Upper lobe of right lung (tissue), 1 donor: Measurements from ENCODE around the gene ACOXL. TPM values are rescaled to one million over a fixed set of nuclear protein-coding genes. Genes with fewer than 3 reads are reported as not detected.

Experiments
- ATAC-seq: fragments of 200-7000 bp; cut with Tn5 transposase; one replicate; pipeline ENCODE4 v1.9.1; 2020; ENCODE audit warnings: mild to moderate bottlenecking, moderate library complexity
- DNase-seq: peaks from one replicate; pipeline ENCODE4 v3.0.0-alpha.2; 2020
- H3K27ac ChIP-seq: fragments of 200-600 bp; one replicate; pipeline ENCODE4 v1.8.0; 2022
- H3K27me3 ChIP-seq: fragments of 200-600 bp; one replicate; pipeline ENCODE4 v1.8.0; 2022; ENCODE audit warnings: mild to moderate bottlenecking
- H3K36me3 ChIP-seq: fragments of 200-600 bp; one replicate; pipeline ENCODE4 v1.8.0; 2022
- H3K4me1 ChIP-seq: fragments of 200-600 bp; one replicate; pipeline ENCODE4 v1.8.0; 2022
- H3K4me3 ChIP-seq: fragments of 200-600 bp; one replicate; pipeline ENCODE4 v1.8.0; 2022; ENCODE audit warnings: mild to moderate bottlenecking
- H3K9me3 ChIP-seq: fragments of 200-600 bp; one replicate; pipeline ENCODE4 v1.8.0; 2022
- CTCF ChIP-seq: fragments of 200-600 bp; IDR thresholded peaks from one replicate; pipeline ENCODE4 v1.8.0; 2022; ENCODE audit warnings: antibody characterized with exemption
- intact Hi-C: fragments of 100-400 bp; cut with DNase I; formaldehyde crosslinking; loops from one replicate; pipeline ENCODE4 v1.11.0; 2022
- total RNA-seq: library from RNA; stranded (reverse); fragmentation: NEBNext Ultra II Directional; extraction: Animal tissue kit (Norgen Biotek cat#: 25700); gene quantifications from one replicate; pipeline ENCODE4 v1.2.1, GENCODE V29; 2021
- donor health status: DM: no; HTN: yes; CAD: no; lungs with severe emphysema.

ACOXL gene
- total RNA-seq, 1 donor from 2014 or later: 47.5 TPM

GRCh38 chr2:111160758-111161157 is 428.4 kb downstream of the ACOXL start:
- peaks cover 21% of the 10 kb centered on the region for H3K4me1 ChIP-seq
- ATAC-seq (no peak), DNase-seq (no peak)
- no peaks in the 10 kb centered on the region for H3K9me3 ChIP-seq
- H3K27ac ChIP-seq: no peak overlapping the region
- no peaks in the 10 kb centered on the region for H3K27me3 ChIP-seq
- no peak overlapping the region for H3K4me3 ChIP-seq
- peaks cover 26% of the 10 kb centered on the region for H3K36me3 ChIP-seq
- intact Hi-C loops: no loop called here
- no peak for TF ChIP-seq CTCF

- no peak overlapping the region for H3K4me3 ChIP-seq
- intact Hi-C loops: no loop called here
- DNase-seq (no peak), ATAC-seq (no peak)
- peaks cover 21% of the 10 kb centered on the region for H3K4me1 ChIP-seq
- H3K36me3 ChIP-seq: peaks cover 35% of the 10 kb centered on the region
- TF ChIP-seq CTCF: no peak
- H3K9me3 ChIP-seq: no peaks in the 10 kb centered on the region
- no peaks in the 10 kb centered on the region for H3K27me3 ChIP-seq
- no peak overlapping the region for H3K27ac ChIP-seq
Measured at GRCh38 chr2:111161971-111162370, 429.6 kb downstream of the ACOXL start.

GRCh38 chr2:111162718-111163331 is 430.5 kb downstream of the ACOXL start:
- H3K4me1 ChIP-seq: peaks cover 21% of the 10 kb centered on the region
- peaks cover 26% of the 10 kb centered on the region for H3K36me3 ChIP-seq
- no peak overlapping the region for H3K27ac ChIP-seq
- H3K9me3 ChIP-seq: no peaks in the 10 kb centered on the region
- no peak overlapping the region for H3K4me3 ChIP-seq
- intact Hi-C loops: no loop called here
- DNase-seq (no peak), ATAC-seq (peak; percentile 46)
- no peak for TF ChIP-seq CTCF
- H3K27me3 ChIP-seq: no peaks in the 10 kb centered on the region

GRCh38 chr2:111164078-111164477 is 431.7 kb downstream of the ACOXL start:
- no peak for TF ChIP-seq CTCF
- H3K36me3 ChIP-seq: peaks cover 26% of the 10 kb centered on the region
- ATAC-seq: no peak
- DNase-seq: no peak
- H3K9me3 ChIP-seq: no peaks in the 10 kb centered on the region
- H3K4me1 ChIP-seq: peaks cover 21% of the 10 kb centered on the region
- intact Hi-C loops: no loop called here
- no peak overlapping the region for H3K4me3 ChIP-seq
- no peaks in the 10 kb centered on the region for H3K27me3 ChIP-seq
- no peak overlapping the region for H3K27ac ChIP-seq

GRCh38 chr2:111165084-111165483 is 432.7 kb downstream of the ACOXL start:
- peaks cover 26% of the 10 kb centered on the region for H3K36me3 ChIP-seq
- H3K27me3 ChIP-seq: no peaks in the 10 kb centered on the region
- intact Hi-C loops: no loop called here
- peaks cover 21% of the 10 kb centered on the region for H3K4me1 ChIP-seq
- no peak for TF ChIP-seq CTCF
- no peak for ATAC-seq
- no peak overlapping the region for H3K27ac ChIP-seq
- no peak for DNase-seq
- no peaks in the 10 kb centered on the region for H3K9me3 ChIP-seq
- H3K4me3 ChIP-seq: no peak overlapping the region

- Histone ChIP-seq H3K4me1 (peaks cover 18% of the 10 kb centered on the region), H3K27me3 (no peaks in the 10 kb centered on the region), H3K4me3 (no peak overlapping the region), H3K27ac (no peak overlapping the region), H3K36me3 (peaks cover 26% of the 10 kb centered on the region), H3K9me3 (no peaks in the 10 kb centered on the region)
- DNase-seq: no peak
- intact Hi-C loops: no loop called here
- TF ChIP-seq CTCF: no peak
- ATAC-seq: no peak
Measured at GRCh38 chr2:111166115-111166514, 433.7 kb downstream of the ACOXL start.
